Stimulated activated CD8-positive, alpha-beta memory T cell treated with anti-CD3 and anti-CD28 coated beads, Interleukin-12 subunit alpha, Interleukin-12 subunit beta, amount 100 ng/mL, for 24 hours (primary cell): ENCODE measurements around the gene CNFN.

Source experiments
- DNase-seq: peaks from one replicate; pipeline ENCODE4 v3.0.0-alpha.2; 2020; ENCODE audit errors: extremely low read depth

Gene CNFN, protein sequence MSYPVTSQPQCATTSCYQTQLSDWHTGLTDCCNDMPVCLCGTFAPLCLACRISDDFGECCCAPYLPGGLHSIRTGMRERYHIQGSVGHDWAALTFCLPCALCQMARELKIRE

DNA sequence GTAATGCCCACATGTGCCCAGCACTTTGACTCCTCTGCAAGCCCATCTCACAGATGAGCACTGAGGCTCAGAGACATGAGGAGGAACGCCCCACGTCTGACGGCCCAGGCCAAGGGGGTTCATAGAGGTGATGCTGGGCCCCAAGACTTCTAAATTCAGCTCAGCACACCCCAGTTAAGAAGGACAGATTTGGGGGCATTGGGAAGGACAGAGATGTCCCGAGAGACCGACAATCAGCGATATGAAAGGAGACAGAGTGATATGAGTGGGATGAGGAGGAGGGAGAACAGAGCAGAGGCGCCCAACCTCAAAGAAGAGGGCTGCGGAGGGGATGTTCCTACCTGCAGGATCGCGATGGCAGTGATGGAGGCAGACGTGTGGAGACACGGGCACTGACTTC lies at the start of gene CNFN:
Gene CNFN (minus strand): TSS at position 399 of the 400 bp plus-strand sequence. CDS start 1,260 bp downstream, outside the sequence.
- no peak for DNase-seq

DNA sequence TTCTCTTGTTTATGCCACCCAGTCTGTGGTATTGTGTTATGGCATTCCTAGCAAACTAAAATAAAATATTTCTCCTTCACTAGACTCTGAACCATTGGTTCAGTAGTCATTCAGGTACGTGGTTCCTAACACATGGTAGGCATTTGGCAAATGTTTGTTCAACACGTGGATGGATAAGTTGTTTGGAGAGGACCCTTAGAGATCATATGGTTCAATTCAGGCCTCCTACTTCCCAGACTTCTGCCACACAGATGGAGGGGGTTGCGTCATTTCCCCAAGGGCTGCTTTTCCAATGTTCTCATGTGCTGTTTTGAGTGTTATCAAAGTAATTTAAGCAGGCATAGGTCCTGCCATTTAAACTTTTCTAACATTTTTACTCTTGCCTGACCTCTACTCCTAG lies 45.9 kb upstream of the CNFN start:
- no peak for DNase-seq

DNA sequence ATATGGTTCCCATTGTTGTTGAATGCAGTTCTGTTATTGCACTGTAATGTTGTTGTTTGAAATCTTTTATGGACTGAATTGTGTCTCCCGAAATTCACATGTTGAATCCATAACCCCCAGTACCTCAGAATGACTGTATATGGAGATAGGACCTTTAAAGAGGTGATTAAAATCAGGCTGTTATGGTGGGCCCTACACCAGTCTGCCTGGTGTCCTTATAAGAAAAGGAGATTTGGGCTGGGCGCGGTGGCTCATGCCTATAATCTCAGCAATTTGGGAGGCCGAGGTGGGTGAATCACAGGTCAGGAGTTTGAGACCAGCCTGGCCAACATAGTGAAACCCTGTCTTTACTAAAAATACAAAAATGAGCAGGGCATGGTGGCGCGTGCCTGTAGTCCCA lies 45.2 kb upstream of the CNFN start:
- DNase-seq, result no peak

DNA sequence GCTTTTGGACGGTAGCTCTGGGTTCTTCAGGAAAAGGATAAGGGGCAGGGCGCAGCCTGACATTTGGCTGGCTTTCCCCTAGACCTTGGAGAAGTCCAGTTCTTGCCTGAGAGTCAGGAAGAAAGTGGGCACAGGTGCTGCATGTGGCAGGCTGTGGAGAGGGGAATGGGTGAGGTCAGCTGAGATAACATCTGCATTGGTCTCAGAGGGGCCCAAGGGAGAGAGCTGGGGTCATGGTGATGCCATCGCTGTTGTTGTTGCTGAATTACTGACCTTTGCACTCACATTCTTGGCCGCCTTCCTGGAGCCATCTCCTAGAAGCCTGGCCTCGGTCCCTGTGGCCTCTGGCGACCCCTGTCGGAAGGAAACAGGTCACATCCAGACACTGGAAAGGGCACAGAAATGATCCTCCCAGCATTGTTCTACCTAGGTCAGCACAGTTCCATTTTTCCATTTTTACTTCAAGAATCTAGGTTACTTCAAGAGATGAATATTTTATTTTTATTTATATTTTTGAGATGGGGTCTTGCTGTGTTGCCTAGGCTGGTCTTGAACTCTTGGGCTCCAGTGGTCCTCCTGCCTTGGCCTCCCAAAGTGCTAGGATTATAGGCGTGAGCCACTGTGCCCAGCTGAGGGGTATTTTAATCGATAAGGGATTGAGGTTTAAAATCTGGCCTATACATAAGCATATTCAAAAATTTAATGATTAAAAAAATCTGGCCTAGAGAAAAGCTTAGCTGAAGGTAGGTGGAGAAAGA lies 43.6 kb upstream of the CNFN start:
- no peak for DNase-seq

DNA sequence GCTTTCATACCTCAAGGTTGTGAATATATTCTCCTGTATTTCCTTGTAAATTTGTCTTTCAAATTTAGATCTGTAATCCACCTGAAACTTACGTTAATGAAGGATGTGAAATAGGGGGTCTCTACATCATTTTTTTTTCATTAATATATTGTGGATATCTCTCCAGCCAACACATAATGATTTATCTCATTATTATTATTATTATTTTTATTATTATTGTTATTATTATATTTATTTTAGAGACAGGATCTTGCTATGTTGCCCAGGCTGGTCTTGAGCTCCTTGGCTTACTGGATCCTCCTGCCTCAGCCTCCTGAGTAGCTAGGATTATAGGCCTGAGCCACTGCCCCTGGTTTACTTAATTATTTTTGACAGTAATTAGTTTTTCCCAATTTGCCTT lies 41.4 kb upstream of the CNFN start:
- no peak for DNase-seq

DNA sequence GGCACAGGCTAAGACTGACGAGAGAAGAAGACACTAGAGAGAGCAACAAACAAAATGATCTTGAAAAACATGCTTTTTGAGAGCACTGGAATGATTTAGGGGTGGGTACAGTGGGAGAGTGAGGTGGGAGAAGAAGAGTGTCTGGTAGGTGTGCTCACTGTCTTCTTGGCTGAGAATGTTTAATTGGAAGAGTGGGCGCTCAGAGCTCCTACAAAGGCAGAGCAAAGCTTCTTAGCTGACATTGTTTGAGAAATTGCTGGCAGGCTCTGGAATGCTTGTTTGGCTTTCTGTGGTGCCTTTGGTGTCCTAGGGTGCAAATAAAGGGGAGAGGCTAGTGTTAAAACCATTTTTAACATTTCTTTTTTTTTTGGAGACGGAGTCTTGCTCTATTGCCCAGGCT lies 38.6 kb upstream of the CNFN start:
- no peak for DNase-seq

DNA sequence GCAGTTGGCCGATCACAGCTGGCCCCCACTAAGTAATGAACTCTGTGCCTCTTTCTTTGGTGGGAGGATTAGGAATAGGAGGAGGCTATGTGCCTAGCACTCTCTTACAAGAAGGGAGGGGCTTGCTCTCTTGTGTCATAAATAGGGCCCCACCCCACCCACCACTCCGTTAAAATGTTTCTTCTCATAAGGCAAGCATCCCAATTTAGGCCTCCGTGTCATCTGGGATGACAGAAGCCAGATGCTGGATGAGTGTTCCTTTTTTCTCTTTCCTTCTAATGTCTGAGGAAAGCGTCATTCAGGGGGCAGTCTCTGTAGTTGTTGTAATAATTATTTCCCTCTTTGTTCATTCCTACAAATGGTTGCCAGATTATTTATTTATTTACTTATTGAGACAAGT lies 37.2 kb upstream of the CNFN start, which contains the start of gene LIPE:
Gene LIPE (minus strand): TSS at position 76 of the 400 bp plus-strand sequence. CDS start 239 bp downstream, outside the sequence.
- DNase-seq, result no peak

DNA sequence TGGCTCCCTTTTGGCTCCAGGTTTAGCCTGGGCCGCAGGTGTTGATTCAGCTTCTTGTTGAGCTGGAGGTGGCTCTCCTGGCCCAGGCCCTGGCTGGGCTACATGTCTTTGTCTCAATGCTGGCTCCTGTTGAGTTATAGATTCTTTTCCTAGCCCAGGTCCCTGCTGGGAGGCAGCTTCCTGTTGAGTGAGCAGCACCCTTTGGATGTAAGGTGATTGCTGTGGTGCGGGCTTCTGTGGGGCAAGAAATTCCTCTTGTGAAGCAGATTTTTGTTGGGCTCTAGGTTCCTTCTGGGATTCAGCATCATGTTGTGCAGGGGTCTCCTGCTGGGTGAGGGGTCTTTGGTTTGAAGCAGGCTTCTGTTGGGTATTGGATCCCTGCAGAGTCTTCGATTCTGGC lies 36.5 kb upstream of the CNFN start:
- no peak for DNase-seq

DNA sequence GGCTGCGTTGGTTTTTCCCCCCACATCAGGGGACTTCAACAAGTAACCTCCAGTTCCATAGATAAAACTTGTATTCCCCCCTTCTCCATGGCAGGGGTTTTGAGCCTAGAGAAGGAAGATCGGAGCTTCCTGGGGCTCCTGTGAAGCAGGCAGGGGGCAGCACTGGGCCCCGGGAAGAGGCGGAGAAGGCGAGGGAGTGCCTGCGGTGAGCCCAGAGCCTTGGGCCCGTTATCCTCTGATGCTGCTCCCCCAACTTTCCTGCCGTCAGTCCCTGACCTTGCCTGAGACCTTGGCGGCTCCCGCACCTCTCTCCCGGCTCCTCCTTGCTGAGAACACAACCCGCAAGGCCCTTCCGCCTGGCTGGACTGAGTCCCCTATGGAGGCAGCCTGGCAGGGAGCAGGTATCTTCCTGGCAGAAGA lies 34.6 kb upstream of the CNFN start:
- no peak for DNase-seq

DNA sequence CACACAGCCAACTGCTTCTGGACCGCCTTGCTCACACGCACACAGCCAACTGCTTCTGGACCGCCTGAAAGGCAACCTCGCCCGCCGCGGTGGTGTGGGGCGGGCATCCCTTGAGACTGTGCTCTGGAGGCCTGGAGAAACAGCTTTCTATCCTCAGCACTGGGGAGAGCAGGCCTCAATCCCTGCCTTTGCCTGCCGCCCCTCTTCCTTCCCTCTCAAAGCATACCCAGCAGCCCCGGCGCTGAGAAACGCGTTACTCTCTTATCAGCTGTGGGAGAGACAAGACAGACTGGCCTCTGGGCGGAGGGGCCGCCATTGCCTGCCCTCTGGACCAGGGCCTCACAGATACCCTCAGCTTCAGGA lies 34.2 kb upstream of the CNFN start:
- DNase-seq, result no peak

DNA sequence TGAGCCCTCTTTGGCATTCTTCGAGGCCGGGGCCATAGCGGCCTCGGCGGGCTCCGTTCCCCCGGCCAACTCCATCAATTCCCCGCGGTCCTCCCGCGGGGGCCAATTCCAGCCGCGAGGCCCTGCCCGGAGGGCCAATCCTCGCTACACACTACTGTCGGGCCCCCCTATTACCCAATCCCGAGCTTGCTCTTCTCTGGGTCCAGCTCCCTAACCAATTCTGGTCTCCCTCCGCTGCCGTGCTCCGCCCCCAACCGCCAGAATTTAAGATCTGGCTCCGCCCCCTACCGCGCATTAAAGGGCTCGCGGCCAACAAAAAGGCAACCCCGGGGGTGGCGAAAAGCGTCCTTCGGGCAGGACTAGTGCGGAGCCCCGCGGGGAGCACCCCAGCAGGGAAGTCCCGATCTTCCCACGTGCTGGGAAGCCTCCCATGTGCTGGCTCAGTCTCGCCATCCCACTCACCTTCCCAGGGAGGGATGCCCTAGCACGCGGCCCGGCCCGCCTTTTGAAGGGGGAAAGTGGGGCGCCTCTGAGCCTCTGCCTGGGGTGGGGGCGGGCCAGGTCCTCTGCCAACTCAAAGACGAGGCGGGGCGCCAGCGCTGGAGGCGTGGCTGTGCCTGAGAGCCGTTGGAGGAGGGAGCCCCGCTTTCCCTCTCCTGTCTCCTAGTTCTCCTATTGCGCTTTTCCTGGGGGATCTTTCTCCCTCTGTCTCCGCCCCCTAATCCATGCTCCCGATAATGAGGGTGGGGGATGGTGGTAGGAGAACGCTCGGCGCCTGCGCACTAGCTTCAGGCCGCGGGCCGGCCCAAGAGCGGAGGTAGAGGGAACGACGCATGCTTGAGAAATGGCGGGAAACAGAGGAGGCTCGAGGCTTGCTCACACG lies 33.6 kb upstream of the CNFN start:
- DNase-seq, result peak; percentile 80

DNA sequence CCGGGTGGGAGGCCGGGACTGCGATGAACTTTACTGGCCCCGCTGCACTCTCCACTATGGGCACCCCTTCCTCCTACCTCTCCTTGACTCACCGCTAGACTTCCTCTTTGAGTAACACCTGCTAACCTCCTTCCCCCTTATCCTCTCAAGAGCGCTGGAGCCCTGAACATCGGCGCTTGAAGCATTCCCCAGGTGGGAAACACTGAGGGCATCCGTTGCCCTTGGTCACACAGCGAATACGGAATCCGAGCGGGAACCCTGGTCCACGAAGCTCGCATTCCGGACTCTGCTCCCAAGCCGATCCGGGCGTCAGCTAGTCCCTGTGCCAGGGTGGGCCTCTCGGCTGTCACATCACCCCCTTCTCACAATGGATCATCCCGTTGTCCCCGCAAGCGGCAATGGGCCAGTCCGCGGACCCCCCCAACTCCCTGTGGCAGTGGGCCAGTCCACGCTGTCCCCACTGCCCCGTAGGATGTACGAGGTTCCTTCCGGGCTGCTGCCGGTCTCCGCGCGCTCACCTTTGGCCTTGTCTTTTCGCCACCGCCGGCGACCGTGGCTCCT lies 32.9 kb upstream of the CNFN start:
- DNase-seq, result peak; percentile 11

DNA sequence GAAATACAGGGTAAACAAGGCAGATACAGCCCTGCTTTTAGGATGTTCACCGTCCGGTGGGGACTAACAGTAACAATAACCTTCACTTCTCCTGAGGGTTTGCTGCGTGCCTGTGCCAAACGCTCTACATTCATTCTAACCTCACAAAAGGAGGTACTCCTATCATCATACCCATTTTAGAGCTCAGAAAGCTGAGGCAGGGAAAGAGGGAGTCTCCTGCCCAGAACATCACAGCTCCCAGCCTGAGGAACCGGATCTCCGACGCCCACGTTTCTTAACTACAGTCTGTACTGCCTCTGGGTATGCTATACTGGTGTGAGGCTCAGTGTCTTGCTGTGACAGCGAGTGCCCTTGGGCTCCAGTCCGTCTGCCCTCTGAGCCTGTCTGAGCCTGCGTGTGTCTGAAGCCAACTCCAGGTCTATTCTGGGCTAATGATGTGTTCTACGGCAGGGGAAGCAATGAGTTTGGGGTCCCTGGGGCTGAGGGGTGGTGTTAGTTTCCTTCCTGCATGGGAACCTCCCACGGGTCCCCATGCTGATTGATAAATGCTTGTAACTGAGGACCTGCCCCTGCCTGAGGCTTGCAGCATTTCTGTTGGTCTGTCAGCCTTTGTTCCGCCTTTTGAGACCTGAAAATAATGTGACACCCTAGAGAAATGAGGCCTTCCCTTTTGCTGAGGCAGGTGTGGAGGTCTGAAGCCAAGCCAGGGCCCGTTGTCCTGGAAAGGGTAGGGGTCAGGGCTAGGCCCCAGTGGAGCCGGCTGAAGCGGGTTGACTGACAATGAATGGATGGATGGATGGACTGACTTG lies 32.2 kb upstream of the CNFN start:
- DNase-seq, result no peak

DNA sequence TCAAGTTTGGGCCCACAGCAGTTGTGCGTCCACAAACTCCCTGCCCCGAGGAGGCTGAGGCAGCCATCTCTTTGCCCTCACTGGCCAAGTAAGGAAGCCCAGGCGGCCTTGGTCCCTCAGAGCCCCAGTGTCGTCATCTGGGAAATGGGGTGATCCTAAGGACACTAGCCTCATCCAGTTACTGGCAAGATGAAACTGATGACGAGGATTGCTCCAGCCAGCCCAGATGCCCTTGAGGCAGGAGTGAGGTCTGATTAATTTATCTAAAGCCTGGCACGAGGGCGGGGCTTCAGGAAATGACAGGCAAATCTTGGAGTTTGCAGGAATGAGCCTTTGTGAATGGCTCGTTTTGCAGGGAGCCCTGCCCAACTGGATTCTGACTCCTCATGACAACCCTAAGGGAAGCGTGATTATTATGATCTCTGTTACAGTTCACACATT lies 31.5 kb upstream of the CNFN start:
- no peak for DNase-seq

DNA sequence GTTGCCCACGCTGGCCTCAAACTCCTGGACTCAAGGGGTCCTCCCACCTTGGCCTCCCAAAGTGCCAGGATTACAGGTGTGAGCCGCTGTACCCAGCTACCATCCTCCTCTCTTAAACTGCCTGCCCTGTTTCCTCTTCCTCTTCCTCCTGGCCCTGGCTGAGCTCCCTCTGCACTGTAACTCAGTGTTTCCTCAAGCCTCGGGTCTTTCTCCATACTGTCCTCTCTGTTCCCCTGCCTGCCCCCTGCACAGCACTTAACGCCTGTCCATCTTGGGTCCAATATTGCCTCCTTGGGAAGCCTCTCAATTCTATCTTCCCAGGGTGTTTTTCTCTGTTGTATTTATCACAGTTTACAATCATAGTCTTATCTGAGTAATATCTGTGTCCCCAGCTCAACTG lies 31.0 kb upstream of the CNFN start:
- DNase-seq, result no peak

DNA sequence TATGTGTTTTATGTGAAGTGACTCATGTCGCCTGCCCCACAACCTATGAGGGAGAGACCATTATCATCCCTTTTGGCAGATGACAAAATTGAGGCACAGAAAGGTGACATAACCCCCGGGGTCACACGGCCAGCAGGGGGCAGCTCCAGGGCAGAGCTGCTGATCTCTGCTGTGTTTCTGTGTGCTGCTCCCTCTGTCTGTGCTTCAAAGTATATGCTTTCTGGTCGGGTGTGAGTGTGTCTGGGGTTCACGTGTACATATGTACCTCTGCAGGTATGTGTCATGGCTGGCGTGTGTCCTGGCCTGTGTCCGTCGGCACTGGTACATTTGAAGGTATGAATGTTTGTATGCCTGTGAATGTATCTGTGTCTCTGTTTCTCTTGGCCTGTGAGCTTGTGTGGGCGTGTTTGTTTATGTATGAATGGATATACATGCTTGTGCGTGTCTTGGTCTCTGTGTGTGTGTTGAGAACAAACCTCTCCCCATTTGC lies 30.0 kb upstream of the CNFN start:
- DNase-seq, result peak; percentile 51

DNA sequence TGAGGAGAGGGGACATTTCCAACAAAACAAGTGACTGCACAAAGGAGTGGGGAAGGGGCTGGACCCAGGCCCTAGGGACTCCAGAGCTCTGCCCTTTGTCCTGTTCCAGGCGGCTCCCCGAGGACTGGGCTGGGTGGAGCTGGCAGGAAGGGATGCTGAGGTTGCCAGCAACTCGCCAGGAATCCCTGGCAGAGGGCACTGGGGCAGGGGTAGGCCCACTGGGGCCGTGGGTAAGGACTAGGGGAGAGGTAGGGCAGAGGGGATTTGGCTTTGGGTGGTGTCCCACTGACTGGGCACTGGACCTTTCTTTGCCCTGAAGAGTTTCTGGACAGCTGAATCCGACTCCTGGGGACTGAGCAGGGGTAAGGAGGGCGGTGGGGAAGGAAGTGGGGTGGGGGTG lies 29.2 kb upstream of the CNFN start:
- no peak for DNase-seq

DNA sequence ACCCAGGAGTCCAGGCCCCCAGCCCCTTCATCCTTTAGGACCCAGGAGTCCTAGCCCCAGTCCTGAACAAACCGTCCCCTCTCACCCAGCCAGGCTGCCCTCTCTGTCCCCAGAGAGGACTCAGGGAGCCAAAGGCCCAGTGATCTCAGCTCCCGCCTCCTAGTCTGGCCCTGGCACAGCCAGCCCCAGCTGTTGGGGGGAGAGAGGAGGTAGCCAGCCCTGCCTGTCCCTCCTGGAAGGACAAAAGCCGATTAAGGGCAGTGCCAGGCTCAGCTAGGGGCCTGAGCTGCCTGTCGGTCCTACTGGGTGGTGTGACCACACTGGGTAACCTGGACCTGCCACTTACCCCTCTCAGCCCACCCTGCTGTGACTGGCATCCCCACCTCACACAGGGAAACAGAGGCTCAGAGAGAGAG lies 22.6 kb upstream of the CNFN start:
- no peak for DNase-seq

DNA sequence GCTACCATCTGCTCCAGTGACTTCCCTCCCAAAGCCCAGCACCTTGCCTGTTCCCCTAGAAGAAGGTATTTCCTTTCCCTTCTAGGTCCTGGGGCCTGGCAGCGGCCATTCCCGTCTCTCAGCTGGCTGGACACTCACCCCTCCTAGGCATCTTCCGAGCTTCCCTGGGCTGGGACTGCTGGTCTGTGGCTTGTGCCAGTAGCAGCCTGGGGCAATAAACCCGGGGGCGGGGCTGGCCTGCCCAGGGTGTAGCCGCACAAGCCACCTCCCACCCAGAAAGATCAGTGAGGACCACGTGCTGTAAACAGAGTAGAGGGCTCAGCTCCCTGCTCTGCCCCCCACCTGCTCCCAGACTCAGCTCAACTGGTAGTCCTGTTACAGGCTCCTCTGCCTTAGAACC lies 22.1 kb upstream of the CNFN start:
- no peak for DNase-seq

DNA sequence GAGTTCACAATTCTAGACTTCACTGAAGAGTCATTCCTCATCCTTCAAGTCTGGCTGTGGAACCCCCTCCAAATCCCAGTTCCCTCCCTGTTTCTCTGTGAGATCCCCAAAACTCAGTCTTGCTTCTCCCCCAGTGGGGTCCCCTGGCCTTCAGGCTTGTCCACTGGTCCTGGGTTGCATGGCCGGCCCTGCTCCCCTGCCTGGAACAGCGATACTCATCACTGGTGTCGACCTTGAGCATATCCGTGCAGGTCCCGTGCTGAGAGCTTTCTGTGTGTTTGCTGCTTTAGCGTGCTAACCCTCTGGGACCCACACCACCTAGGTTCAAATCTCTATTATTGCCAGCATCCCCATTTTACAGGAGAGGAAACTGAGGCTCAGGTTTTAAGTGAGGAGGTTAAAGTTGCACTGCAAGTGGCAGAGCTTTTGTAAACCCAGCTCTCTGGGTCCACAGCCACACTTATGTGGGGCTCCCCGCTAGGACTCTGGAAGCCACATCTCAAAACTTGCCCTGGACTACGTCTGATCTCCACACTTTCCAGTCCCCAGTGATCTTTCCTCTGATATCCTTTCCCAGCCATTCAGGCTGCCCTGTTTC lies 21.6 kb upstream of the CNFN start:
- no peak for DNase-seq

DNA sequence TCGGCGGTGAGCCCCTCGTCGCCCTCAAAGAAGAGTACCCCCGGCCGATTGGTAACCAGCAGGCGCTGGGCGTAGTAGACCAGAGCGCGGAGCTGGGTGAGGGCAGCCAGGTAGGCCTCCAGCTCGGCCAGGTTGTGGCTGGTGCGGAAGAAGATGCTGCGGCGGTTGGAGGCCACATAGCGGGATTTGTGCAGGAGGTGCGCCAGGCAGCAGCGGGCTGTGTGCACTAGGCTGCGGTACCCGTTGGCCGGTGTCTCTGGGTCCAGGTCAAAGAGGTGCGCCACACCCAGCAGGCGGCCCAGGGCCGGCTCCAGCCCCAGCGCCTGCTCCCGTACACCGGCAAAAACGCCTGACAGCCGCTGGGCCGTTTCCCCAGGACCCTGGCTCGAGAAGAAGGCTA lies 20.3 kb upstream of the CNFN start:
- DNase-seq, result no peak
